ENCODE measurements around the gene LRIG2. TPM values are rescaled to one million over a fixed set of nuclear protein-coding genes. Genes with fewer than 3 reads are reported as not detected.

LRIG2 gene
- total and polyA plus RNA-seq, 2 donors (not counting 1 experiment from before 2014, with no cell fraction given), result 12.4 to 30.6 TPM

- H3K27ac Mint-ChIP-seq, result peak overlapping the region; percentile 97
- ChIA-PET CTCF (interaction anchor here (0.6 to 6.4 kb wide), 32 partner anchors 14 to 1683 kb away, joined by 3 to 109 read pairs (median 4); partner anchors contain the start of genes HIPK1, PPM1J and SLC16A1), POLR2A (interaction anchor here (0.6 to 1.0 kb wide), 2 partner anchors 30 to 453 kb away, joined by 3 read pairs; partner anchors contain the start of gene ST7L)
- Histone ChIP-seq H3K4me2 (replicated peaks; ENCODE audit: low read depth, low read length, poor library complexity, severe bottlenecking) (peak overlapping the region; percentile 84), H4K20me1 (ENCODE audit: control insufficient read depth, insufficient read depth, low read length, poor library complexity, severe bottlenecking) (peaks cover 23% of the 10 kb centered on the region), H3K27ac (ENCODE audit: low read length in 2 of 2) (peak overlapping the region; percentile 74 to 77), H3K9ac (ENCODE audit: low read length) (peak overlapping the region; percentile 87), H3K79me2 (ENCODE audit: control insufficient read depth, insufficient read depth, low read length) (peaks cover 41% of the 10 kb centered on the region), H3K4me1 (ENCODE audit: control insufficient read depth in 2 of 2, insufficient read depth in 2 of 2, low read length in 2 of 2) (peaks cover 15 to 18% of the 10 kb centered on the region in 2 donors), H3K36me3 (replicated peaks in 1 of 2; ENCODE audit: control extremely low read depth in 1 of 2, control insufficient read depth in 1 of 2, extremely low read depth in 1 of 2, insufficient read depth in 2 of 2, low read length in 1 of 2) (peaks cover 0 to 1% of the 10 kb centered on the region in 2 experiments), H3K9me3 (ENCODE audit: control extremely low read depth in 1 of 3, control insufficient read depth in 2 of 3, insufficient read depth in 1 of 3, low read length in 2 of 3) (no peaks in the 10 kb centered on the region), H3K27me3 (replicated peaks in 1 of 4; ENCODE audit: control extremely low read depth in 1 of 4, control insufficient read depth in 3 of 4, insufficient read depth in 4 of 4, low read length in 3 of 4) (no peaks in the 10 kb centered on the region), H3K4me3 (ENCODE audit: control extremely low read depth in 1 of 5, extremely low read depth in 1 of 5, insufficient read depth in 1 of 5, low read depth in 2 of 5, low read length in 4 of 5) (peak overlapping the region; percentile 74 to 94 (median 87)), H2AFZ (ENCODE audit: insufficient read depth, low read depth, low read length, poor library complexity, severe bottlenecking) (peak overlapping the region; percentile 92)
- 63% methylated on average over 5 of the region's 6 CpGs for WGBS (ENCODE audit: insufficient coverage)
- intact Hi-C loops (cut with micrococcal nuclease), result loop anchor here (2.0 to 10.0 kb wide), 10 partner anchors 115 to 1627 kb away; partner anchors contain the start of genes ATP5PB, CAPZA1, HIPK1 and MAGI3
- peak overlapping the region; percentile 99 for H3K4me3 Mint-ChIP-seq
- H3K9me3 Mint-ChIP-seq (ENCODE audit: insufficient read depth), result no peaks in the 10 kb centered on the region
- H3K4me1 Mint-ChIP-seq, result peaks cover 33% of the 10 kb centered on the region
- TF ChIP-seq EZH2 (IDR thresholded peaks at IDR 0.05; ENCODE audit: borderline replicate concordance, insufficient read depth, low read depth, low read length, poor library complexity, severe bottlenecking) (no peak), CTCF (IDR thresholded peaks at IDR 0.05) (no peak)
- H3K27me3 Mint-ChIP-seq, result no peaks in the 10 kb centered on the region
- DNase-seq (no peak), ATAC-seq (ENCODE audit: low read depth) (no peak)
These were observed 749 bp upstream of the LRIG2 start for GRCh38 chr1:113072141-113072756.

All from B cell (primary cell).